Caco-2 (cell line): ENCODE results near the gene ACSL5. TPM values are rescaled to one million over a fixed set of nuclear protein-coding genes. Genes with fewer than 3 reads are reported as not detected.

ENCODE experiments used
- BruUV-seq: library from RNA; stranded (reverse); fragments of 400-500 nt; replicated peaks from 2 replicates; lab custom pipeline; 2021; lab: Mats Ljungman, UMichigan
- CTCF ChIA-PET: fragments of 300-600 bp; sonication (Branson Sonifier 250); formaldehyde crosslinking; loops from one replicate; lab custom pipeline; 2022; ENCODE audit warnings: antibody characterized with exemption; lab: Charles Lee
- POLR2A ChIA-PET: fragments of 300-600 bp; sonication (Branson Sonifier 250); formaldehyde crosslinking; loops from one replicate; lab custom pipeline; 2022; ENCODE audit warnings: antibody characterized with exemption; lab: Charles Lee
- DNase-seq, 2 experiments: peaks; one replicate each; pipeline versions ENCODE4 v3.0.0 to v3.0.0-alpha.2; 2020 to 2022
- H3K27me3 ChIP-seq: replicated peaks from 2 replicates; pipeline ENCODE4 v1.6.0; 2011; ENCODE audit warnings: low read length; ENCODE audit not compliant: control insufficient read depth, insufficient read depth
- H3K36me3 ChIP-seq: 2 replicates; pipeline ENCODE4 v1.5.1; 2011; ENCODE audit warnings: low read length; ENCODE audit not compliant: control insufficient read depth, insufficient read depth
- H3K4me1 ChIP-seq: fragments of 250-450 bp; sonication (Bioruptor Pico); 2 replicates; pipeline ENCODE4 v1.5.1; 2020; ENCODE audit warnings: mild to moderate bottlenecking
- H3K4me3 ChIP-seq: 2 replicates; pipeline ENCODE4 v1.5.1; 2011; ENCODE audit warnings: low read depth, mild to moderate bottlenecking, control low read depth, low read length
- H3K9me3 ChIP-seq: fragments of 250-450 bp; sonication (Bioruptor Pico); 2 replicates; pipeline ENCODE4 v1.5.1; 2020; ENCODE audit warnings: mild to moderate bottlenecking, moderate library complexity
- H3K27ac Mint-ChIP-seq: one replicate; pipeline ENCODE4 v1.8.0; 2022; ENCODE audit warnings: mixed read lengths; ENCODE audit not compliant: unreplicated experiment
- H3K27me3 Mint-ChIP-seq: one replicate; pipeline ENCODE4 v1.8.0; 2022; ENCODE audit warnings: mixed read lengths; ENCODE audit not compliant: insufficient read depth, unreplicated experiment
- H3K36me3 Mint-ChIP-seq: one replicate; pipeline ENCODE4 v1.8.0; 2022; ENCODE audit warnings: mild to moderate bottlenecking, mixed read lengths; ENCODE audit not compliant: insufficient read depth, unreplicated experiment
- H3K4me1 Mint-ChIP-seq: one replicate; pipeline ENCODE4 v1.8.0; 2022; ENCODE audit warnings: low read depth, mixed read lengths; ENCODE audit not compliant: unreplicated experiment
- H3K4me3 Mint-ChIP-seq: one replicate; pipeline ENCODE4 v1.8.0; 2022; ENCODE audit warnings: mild to moderate bottlenecking, moderate library complexity, mixed read lengths; ENCODE audit not compliant: unreplicated experiment
- H3K9me3 Mint-ChIP-seq: one replicate; pipeline ENCODE4 v1.8.0; 2022; ENCODE audit warnings: mixed read lengths; ENCODE audit not compliant: unreplicated experiment
- intact Hi-C: fragments of 100-400 bp; cut with micrococcal nuclease; formaldehyde crosslinking; loops from one replicate; pipeline ENCODE4 v1.10.0; 2022; ENCODE audit not compliant: unreplicated experiment
- total RNA-seq: library from RNA; stranded (reverse); gene quantifications from 2 replicates; pipeline ENCODE4 v1.2.3, GENCODE V29; 2022
- TF ChIP-seq, protein P1 (sequence below), 2 experiments: fragments of 200-600 bp in 1 of 2; IDR thresholded peaks; 1 replicate in 1 of 2; 2 replicates in 1 of 2; pipeline versions ENCODE4 v1.5.1 to v1.8.0; 2011 to 2022; ENCODE audit warnings: antibody characterized with exemption in 1 of 2, control low read depth in 1 of 2, inconsistent platforms in 1 of 2, low read depth in 1 of 2, low read length in 1 of 2, mild to moderate bottlenecking in 1 of 2, moderate library complexity in 1 of 2; ENCODE audit not compliant: insufficient read depth in 1 of 2, severe bottlenecking in 1 of 2, unreplicated experiment in 1 of 2

Gene ACSL5
- total RNA-seq, 1 experiment from 2014 or later, result 46.6 TPM

DNA sequence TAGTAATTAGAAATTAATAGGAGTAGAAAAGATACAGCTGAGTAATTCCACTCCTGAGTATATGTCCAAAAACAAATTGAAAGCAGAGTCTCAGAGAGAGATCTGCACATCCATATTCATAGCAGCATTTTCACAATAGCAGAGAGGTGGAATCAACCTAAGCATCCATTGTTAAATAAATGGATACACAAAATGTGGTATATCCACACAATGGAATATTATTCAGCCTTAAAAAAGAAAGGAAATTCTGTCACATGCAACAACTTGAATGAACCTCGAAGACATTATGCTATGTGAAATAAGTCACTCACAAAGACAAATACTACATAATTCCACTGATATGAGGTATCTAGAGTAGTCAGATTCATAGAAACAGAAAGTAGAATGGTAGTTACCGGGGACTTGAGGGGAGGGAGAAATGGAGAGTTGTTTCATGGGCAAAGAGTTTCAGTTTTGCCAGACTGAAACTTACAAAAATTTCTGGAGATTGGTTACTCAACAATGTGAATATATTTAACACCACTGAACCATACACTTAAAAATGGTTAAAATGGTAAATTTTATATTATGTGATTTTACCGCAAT, 91.5 kb downstream of the ACSL5 start:
- Mint-ChIP-seq H3K9me3 (no peaks in the 10 kb centered on the region), H3K4me1 (no peaks in the 10 kb centered on the region), H3K36me3 (peaks cover 24% of the 10 kb centered on the region), H3K4me3 (no peak overlapping the region), H3K27ac (no peak overlapping the region), H3K27me3 (no peaks in the 10 kb centered on the region)
- ChIA-PET POLR2A (no interaction called here), CTCF (no interaction called here)
- BruUV-seq, result no TSS peak
- no peaks in the 10 kb centered on the region for H3K27me3 ChIP-seq
- TF ChIP-seq, protein P1, sequence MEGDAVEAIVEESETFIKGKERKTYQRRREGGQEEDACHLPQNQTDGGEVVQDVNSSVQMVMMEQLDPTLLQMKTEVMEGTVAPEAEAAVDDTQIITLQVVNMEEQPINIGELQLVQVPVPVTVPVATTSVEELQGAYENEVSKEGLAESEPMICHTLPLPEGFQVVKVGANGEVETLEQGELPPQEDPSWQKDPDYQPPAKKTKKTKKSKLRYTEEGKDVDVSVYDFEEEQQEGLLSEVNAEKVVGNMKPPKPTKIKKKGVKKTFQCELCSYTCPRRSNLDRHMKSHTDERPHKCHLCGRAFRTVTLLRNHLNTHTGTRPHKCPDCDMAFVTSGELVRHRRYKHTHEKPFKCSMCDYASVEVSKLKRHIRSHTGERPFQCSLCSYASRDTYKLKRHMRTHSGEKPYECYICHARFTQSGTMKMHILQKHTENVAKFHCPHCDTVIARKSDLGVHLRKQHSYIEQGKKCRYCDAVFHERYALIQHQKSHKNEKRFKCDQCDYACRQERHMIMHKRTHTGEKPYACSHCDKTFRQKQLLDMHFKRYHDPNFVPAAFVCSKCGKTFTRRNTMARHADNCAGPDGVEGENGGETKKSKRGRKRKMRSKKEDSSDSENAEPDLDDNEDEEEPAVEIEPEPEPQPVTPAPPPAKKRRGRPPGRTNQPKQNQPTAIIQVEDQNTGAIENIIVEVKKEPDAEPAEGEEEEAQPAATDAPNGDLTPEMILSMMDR (IDR thresholded peaks at IDR 0.05; ENCODE audit: insufficient read depth in 1 of 2, low read depth in 1 of 2, low read length in 1 of 2, severe bottlenecking in 1 of 2, unreplicated experiment in 1 of 2), result no peak
- H3K9me3 ChIP-seq, result no peaks in the 10 kb centered on the region
- H3K36me3 ChIP-seq, result no peaks in the 10 kb centered on the region
- DNase-seq, result no peak
- H3K4me3 ChIP-seq, result no peak overlapping the region
- intact Hi-C loops, result no loop called here
- H3K4me1 ChIP-seq, result no peaks in the 10 kb centered on the region

DNA sequence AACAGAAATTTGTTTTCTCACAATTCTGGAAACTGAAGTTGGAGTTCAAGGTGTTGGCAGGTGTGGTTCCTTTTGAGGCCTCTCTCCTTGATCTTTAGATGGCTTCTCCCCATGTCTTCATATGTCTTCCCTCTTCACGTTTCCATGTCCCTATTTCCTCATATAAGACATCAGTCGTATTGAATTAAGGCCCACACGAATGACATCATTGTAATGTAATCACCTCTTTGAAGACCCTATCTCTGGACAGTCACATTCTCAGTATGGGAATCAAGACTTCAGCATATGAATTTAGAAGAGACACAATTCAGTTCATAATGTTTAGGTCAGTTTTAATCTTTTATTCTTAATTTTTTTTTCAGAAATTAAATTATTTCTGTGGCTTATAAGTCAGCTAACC, 92.9 kb downstream of the ACSL5 start:
- Mint-ChIP-seq H3K27ac (no peak overlapping the region), H3K4me1 (no peaks in the 10 kb centered on the region), H3K27me3 (no peaks in the 10 kb centered on the region), H3K36me3 (peaks cover 22% of the 10 kb centered on the region), H3K9me3 (no peaks in the 10 kb centered on the region), H3K4me3 (no peak overlapping the region)
- ChIA-PET CTCF (no interaction called here), POLR2A (no interaction called here)
- intact Hi-C loops, result no loop called here
- Histone ChIP-seq H3K4me1 (peaks cover 4% of the 10 kb centered on the region; the same call in 1 of the 2 replicates), H3K27me3 (no peaks in the 10 kb centered on the region), H3K36me3 (no peaks in the 10 kb centered on the region), H3K4me3 (no peak overlapping the region), H3K9me3 (no peaks in the 10 kb centered on the region)
- no TSS peak for BruUV-seq
- TF ChIP-seq, protein P1 (IDR thresholded peaks at IDR 0.05; ENCODE audit: insufficient read depth in 1 of 2, low read depth in 1 of 2, low read length in 1 of 2, severe bottlenecking in 1 of 2, unreplicated experiment in 1 of 2), result no peak
- DNase-seq, result no peak

DNA sequence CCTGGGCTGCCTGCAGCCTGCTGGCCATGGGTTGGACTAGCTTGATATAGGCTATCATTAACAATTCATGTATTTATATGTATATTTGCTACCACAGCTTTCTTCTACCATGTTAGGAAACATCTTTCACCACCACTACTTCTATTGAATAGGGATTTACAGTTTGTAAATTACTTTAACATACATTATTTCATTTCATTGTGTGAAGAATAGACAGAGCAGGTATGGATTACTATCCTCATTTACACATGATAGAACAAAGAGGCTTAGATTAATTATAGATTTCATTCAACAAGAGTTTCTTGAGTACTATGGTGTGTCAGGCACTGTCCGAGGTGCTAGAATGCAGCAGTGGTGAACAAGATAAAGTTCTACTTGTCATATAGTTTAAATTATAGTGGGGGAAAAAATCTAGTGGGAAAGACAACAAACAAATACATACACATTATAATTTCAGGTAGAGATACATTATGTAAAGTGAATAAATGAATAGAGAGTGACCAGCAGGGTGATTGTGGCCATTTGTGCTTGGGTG, 93.7 kb downstream of the ACSL5 start:
- Histone ChIP-seq H3K9me3 (no peaks in the 10 kb centered on the region), H3K27me3 (no peaks in the 10 kb centered on the region), H3K36me3 (no peaks in the 10 kb centered on the region), H3K4me3 (no peak overlapping the region), H3K4me1 (peaks cover 8% of the 10 kb centered on the region; the same call in 1 of the 2 replicates)
- Mint-ChIP-seq H3K4me3 (no peak overlapping the region), H3K36me3 (peaks cover 18% of the 10 kb centered on the region), H3K4me1 (no peaks in the 10 kb centered on the region), H3K9me3 (no peaks in the 10 kb centered on the region), H3K27ac (no peak overlapping the region), H3K27me3 (no peaks in the 10 kb centered on the region)
- ChIA-PET CTCF (no interaction called here), POLR2A (no interaction called here)
- BruUV-seq, result no TSS peak
- no peak for DNase-seq
- TF ChIP-seq, protein P1 (IDR thresholded peaks at IDR 0.05; ENCODE audit: insufficient read depth in 1 of 2, low read depth in 1 of 2, low read length in 1 of 2, severe bottlenecking in 1 of 2, unreplicated experiment in 1 of 2), result no peak
- intact Hi-C loops, result no loop called here
